Measurements from ENCODE around the gene PDYN. TPM values are rescaled to one million over a fixed set of nuclear protein-coding genes. Genes with fewer than 3 reads are reported as not detected.

PDYN gene
- total RNA-seq, 1 donor from 2014 or later = not detected

- peaks cover 10% of the 10 kb centered on the region for H3K27me3 Mint-ChIP-seq (ENCODE audit: low read depth)
- H3K27ac Mint-ChIP-seq = no peak overlapping the region
- no peaks in the 10 kb centered on the region for H3K36me3 Mint-ChIP-seq
- no peak overlapping the region for H3K4me3 Mint-ChIP-seq
- H3K4me1 Mint-ChIP-seq = peaks cover 28% of the 10 kb centered on the region
- no peak for DNase-seq (ENCODE audit: low spot score in 2 of 2, unreplicated experiment in 2 of 2)
- no peak for TF ChIP-seq CTCF (IDR thresholded peaks at IDR 0.05; ENCODE audit: unreplicated experiment)
- H3K9me3 Mint-ChIP-seq = no peaks in the 10 kb centered on the region
Observed at GRCh38 chr20:1938464-1939269, 55.2 kb downstream of the PDYN start.

- Mint-ChIP-seq H3K9me3 (no peaks in the 10 kb centered on the region), H3K36me3 (no peaks in the 10 kb centered on the region), H3K4me3 (no peak overlapping the region), H3K27me3 (ENCODE audit: low read depth) (no peaks in the 10 kb centered on the region), H3K27ac (no peak overlapping the region), H3K4me1 (peaks cover 24% of the 10 kb centered on the region)
- no peak for TF ChIP-seq CTCF (IDR thresholded peaks at IDR 0.05; ENCODE audit: unreplicated experiment)
- no peak for DNase-seq (ENCODE audit: low spot score in 2 of 2, unreplicated experiment in 2 of 2)
Observed at GRCh38 chr20:1937316-1937976, 56.4 kb downstream of the PDYN start.

- no peak for DNase-seq (ENCODE audit: low spot score in 2 of 2, unreplicated experiment in 2 of 2)
- no peaks in the 10 kb centered on the region for H3K36me3 Mint-ChIP-seq
- H3K27me3 Mint-ChIP-seq (ENCODE audit: low read depth) = no peaks in the 10 kb centered on the region
- no peaks in the 10 kb centered on the region for H3K9me3 Mint-ChIP-seq
- no peak for TF ChIP-seq CTCF (IDR thresholded peaks at IDR 0.05; ENCODE audit: unreplicated experiment)
- peaks cover 16% of the 10 kb centered on the region for H3K4me1 Mint-ChIP-seq
- no peak overlapping the region for H3K27ac Mint-ChIP-seq
- no peak overlapping the region for H3K4me3 Mint-ChIP-seq
Observed at GRCh38 chr20:1935696-1936366, 58.0 kb downstream of the PDYN start.

GRCh38 chr20:1934721-1935573 lies 58.9 kb downstream of the PDYN start:
- Mint-ChIP-seq H3K27ac (no peak overlapping the region), H3K9me3 (no peaks in the 10 kb centered on the region), H3K36me3 (no peaks in the 10 kb centered on the region), H3K27me3 (ENCODE audit: low read depth) (no peaks in the 10 kb centered on the region), H3K4me3 (no peak overlapping the region), H3K4me1 (peaks cover 16% of the 10 kb centered on the region)
- no peak for TF ChIP-seq CTCF (IDR thresholded peaks at IDR 0.05; ENCODE audit: unreplicated experiment)
- DNase-seq (ENCODE audit: low spot score in 2 of 2, unreplicated experiment in 2 of 2) = no peak

- Mint-ChIP-seq H3K9me3 (no peaks in the 10 kb centered on the region), H3K4me1 (peaks cover 19% of the 10 kb centered on the region), H3K4me3 (no peak overlapping the region), H3K27me3 (ENCODE audit: low read depth) (no peaks in the 10 kb centered on the region), H3K36me3 (no peaks in the 10 kb centered on the region), H3K27ac (no peak overlapping the region)
- TF ChIP-seq CTCF (IDR thresholded peaks at IDR 0.05; ENCODE audit: unreplicated experiment) = no peak
- DNase-seq (ENCODE audit: low spot score in 2 of 2, unreplicated experiment in 2 of 2) = no peak
Observed at GRCh38 chr20:1934156-1934555, 59.7 kb downstream of the PDYN start.
